ENCODE data around the gene ORM1. TPM values are rescaled to one million over a fixed set of nuclear protein-coding genes. Genes with fewer than 3 reads are reported as not detected.

ORM1 gene
- total and polyA plus RNA-seq, 2 of the 8 experiments (the other 6 are each of a cell fraction or from before 2014, with no cell fraction given), result 0.32 TPM; not detected in 1

- TF ChIP-seq ZNF274 (IDR thresholded peaks at IDR 0.05; ENCODE audit: borderline replicate concordance, extremely low read depth, low read length) (no peak), TBP (IDR thresholded peaks at IDR 0.05; ENCODE audit: low read depth, low read length) (no peak)
Measured at GRCh38 chr9:114372921-114373448, 50.1 kb downstream of the ORM1 start (continued).

All from H1 (cell line).